ENCODE measurements around the gene EGF.
"Not testable (repeated sequence)": the region's sequence is repeated elsewhere in the genome, so short reads cannot be mapped to it uniquely, and the experiment has no call there.

Gene EGF

DNA sequence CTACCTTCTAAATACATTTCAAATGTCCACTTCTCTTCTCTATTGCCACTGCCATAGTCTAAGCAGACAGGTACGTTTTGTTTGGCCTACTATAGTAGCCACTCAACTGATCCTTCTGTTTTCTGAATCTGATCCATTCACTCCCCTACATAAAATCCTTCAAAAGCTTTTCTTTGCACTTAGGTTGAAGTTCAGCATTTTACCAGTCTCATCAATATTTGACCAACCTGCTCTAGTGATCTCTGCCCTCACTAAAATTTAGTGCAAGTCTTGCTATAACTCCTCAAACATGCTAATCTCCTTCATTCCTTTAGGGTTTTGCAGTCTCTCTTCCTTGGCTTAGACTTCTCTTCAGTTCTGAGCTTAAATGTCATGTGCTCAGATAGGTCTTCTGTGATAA is 33.4 kb downstream of the EGF start:
- no peak overlapping the region for H3K4me3 ChIP-seq (ENCODE audit: low read length)
- no peak for DNase-seq (ENCODE audit: low read depth)
- TF ChIP-seq, protein P1, sequence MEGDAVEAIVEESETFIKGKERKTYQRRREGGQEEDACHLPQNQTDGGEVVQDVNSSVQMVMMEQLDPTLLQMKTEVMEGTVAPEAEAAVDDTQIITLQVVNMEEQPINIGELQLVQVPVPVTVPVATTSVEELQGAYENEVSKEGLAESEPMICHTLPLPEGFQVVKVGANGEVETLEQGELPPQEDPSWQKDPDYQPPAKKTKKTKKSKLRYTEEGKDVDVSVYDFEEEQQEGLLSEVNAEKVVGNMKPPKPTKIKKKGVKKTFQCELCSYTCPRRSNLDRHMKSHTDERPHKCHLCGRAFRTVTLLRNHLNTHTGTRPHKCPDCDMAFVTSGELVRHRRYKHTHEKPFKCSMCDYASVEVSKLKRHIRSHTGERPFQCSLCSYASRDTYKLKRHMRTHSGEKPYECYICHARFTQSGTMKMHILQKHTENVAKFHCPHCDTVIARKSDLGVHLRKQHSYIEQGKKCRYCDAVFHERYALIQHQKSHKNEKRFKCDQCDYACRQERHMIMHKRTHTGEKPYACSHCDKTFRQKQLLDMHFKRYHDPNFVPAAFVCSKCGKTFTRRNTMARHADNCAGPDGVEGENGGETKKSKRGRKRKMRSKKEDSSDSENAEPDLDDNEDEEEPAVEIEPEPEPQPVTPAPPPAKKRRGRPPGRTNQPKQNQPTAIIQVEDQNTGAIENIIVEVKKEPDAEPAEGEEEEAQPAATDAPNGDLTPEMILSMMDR (conservative IDR thresholded peaks at IDR 0.05; ENCODE audit: low read depth, low read length) = no peak

DNA sequence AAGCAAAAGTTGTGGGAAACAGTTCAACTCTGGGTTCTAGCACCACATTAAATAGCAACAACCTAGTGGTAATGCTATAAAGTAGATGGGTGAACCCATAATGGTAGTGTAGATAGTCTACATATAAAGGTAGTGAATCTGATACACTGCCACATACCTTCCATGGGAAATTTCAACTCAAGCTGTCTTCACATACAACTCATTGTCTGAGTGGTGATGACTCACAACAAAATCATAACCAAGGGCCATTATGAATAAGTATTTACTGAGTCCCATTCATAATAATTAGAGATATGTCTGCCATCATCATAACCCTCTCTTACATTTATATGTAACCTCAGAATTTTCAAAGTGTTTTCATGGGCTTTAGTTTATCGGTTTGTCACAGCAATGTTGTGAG is 34.8 kb downstream of the EGF start:
- H3K4me3 ChIP-seq (ENCODE audit: low read length) = no peak overlapping the region
- no peak for DNase-seq (ENCODE audit: low read depth)
- TF ChIP-seq, protein P1 (conservative IDR thresholded peaks at IDR 0.05; ENCODE audit: low read depth, low read length) = no peak

DNA sequence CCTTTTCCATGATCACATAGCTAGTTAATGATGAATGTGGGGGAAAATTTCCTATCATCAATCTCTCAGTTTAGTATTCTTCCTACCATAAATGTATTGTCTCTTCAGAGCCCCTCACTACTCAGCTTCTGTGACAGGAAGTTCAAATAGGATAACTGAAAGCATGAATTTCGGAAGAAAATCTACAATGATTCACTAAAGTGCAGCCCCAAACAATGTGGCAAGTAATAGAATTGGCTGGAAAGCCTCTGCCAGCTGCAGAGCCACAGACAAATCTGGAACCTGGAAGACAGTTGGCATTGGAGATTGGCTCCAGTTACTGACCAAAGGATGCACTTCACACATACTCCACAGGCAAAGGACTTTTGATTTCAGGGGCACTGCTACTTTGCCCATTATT is 35.2 kb downstream of the EGF start:
- TF ChIP-seq, protein P1 (conservative IDR thresholded peaks at IDR 0.05; ENCODE audit: low read depth, low read length) = no peak
- no peak for DNase-seq (ENCODE audit: low read depth)
- no peak overlapping the region for H3K4me3 ChIP-seq (ENCODE audit: low read length)

DNA sequence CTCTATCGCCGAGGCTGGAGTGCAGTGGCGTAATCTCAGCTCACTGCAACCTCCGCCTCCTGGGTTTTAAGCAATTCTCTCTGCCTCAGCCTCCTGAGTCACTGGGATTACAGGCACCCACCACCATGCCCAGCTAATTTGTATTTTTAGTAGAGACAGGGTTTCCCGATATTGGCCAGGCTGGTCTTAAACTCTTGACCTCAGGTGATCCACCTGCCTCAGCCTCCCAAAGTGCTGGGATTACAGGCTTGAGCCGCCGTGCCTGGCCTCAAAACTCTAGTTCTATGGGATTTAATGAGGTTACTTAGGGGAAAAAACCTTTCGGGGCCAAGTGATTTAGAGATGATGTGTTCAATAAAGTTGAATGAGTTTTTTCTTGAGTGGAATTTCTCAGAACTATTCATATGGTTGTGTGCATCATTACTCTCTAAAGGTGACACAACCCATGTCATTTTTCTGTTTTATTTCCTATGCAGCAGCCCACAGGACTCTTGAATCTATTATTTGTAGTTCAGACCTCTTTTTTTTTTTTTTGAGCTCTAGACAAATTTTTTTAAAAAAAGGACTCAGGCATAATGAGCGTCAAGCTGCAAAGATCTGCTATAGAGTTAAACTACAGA is 36.5 kb downstream of the EGF start:
- not testable (repeated sequence) for DNase-seq (ENCODE audit: low read depth); H3K4me3 ChIP-seq (ENCODE audit: low read length)

DNA sequence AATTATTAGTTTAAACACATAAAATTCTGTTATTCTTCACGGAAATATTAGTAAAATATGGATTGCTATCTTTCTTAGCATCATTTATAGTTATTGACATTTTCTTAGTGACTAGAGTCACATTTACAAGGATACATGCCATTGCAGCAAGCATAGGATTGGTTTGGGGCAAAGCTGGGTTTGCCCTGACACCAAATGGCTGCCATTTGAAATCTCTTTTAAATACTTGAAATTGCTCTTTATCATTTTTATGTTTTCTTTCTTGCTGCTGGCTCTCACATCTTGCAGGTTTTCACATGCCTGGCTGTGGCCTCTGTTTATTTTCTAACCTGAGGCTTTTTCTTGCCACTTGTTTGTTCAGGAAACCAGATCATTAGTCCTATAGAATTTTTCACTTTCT is 39.9 kb downstream of the EGF start:
- DNase-seq (ENCODE audit: low read depth) = no peak
- H3K4me3 ChIP-seq (ENCODE audit: low read length) = no peak overlapping the region
- TF ChIP-seq, protein P1 (conservative IDR thresholded peaks at IDR 0.05; ENCODE audit: low read depth, low read length) = no peak

DNA sequence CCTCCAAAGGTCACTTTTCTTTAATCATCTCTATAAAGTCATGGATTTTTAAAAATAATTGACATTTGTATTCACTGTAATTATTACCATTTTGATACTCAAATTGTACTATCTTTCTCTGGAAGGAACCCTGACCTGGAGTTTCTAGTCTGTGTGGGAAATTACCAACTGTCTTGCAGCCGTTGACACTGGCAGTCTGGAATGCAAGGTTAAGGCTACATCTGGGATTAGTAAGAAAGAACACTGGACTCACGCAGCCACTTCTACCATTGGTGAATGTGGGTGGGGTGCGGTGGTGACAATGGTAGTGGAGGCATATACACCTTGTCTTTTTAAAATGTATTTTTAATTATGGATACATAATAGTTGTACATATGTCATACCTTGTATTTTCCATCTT is 40.9 kb downstream of the EGF start:
- H3K4me3 ChIP-seq (ENCODE audit: low read length) = no peak overlapping the region
- no peak for DNase-seq (ENCODE audit: low read depth)
- TF ChIP-seq, protein P1 (conservative IDR thresholded peaks at IDR 0.05; ENCODE audit: low read depth, low read length) = no peak

DNA sequence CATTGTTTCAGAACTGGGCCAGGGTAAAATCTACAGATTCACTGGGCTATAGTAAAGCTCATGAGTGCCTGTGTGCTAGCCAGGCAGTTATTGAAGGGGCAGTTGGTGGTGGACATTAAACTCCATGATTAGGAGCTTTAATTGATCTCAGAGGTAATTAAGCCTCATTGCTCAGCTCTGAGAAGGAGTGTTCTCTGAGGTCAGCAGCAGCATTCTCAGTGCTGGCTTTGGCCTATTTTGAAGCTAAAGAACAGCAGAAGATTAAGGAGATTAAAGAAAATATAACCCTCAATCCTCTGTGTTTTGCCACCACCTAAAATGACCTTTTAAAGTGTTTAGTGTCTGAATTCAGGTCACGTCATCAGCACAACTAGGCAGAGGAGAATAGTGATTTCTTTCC is 42.5 kb downstream of the EGF start:
- DNase-seq (ENCODE audit: low read depth) = peak; percentile 58
- TF ChIP-seq, protein P1 (conservative IDR thresholded peaks at IDR 0.05; ENCODE audit: low read depth, low read length) = no peak
- no peak overlapping the region for H3K4me3 ChIP-seq (ENCODE audit: low read length)

DNA sequence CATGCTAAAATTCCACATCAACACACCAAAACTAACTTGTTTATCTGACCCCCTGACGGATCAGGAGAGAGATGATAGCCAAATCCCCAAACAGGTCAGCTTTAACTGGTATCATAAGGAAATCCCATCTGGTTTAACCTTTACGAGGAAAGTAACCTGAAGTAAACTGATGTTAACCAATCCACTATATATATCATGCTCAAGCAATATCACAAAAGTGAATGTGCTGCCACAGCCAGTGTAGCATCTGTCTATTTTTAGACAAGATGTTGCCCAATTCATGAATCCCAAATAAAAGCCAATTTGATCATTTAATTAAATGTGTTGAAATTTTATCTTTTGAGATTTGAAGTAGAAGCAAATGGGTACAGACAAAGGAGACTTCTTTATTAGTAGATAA is 44.5 kb downstream of the EGF start:
- DNase-seq (ENCODE audit: low read depth) = no peak
- TF ChIP-seq, protein P1 (conservative IDR thresholded peaks at IDR 0.05; ENCODE audit: low read depth, low read length) = no peak
- no peak overlapping the region for H3K4me3 ChIP-seq (ENCODE audit: low read length)
